GM18909 (cell line): ENCODE measurements around the gene MAP3K14.

Source experiments
- ATAC-seq: cut with Tn5 transposase; IDR thresholded peaks from one replicate; pipeline ENCODE4 v1.9.1; 2021; ENCODE audit warnings: mild to moderate bottlenecking; ENCODE audit not compliant: unreplicated experiment, poor library complexity

Gene MAP3K14

GRCh38 chr17:45227926-45228762 is 88.7 kb downstream of the MAP3K14 start:
- no peak for ATAC-seq

DNA sequence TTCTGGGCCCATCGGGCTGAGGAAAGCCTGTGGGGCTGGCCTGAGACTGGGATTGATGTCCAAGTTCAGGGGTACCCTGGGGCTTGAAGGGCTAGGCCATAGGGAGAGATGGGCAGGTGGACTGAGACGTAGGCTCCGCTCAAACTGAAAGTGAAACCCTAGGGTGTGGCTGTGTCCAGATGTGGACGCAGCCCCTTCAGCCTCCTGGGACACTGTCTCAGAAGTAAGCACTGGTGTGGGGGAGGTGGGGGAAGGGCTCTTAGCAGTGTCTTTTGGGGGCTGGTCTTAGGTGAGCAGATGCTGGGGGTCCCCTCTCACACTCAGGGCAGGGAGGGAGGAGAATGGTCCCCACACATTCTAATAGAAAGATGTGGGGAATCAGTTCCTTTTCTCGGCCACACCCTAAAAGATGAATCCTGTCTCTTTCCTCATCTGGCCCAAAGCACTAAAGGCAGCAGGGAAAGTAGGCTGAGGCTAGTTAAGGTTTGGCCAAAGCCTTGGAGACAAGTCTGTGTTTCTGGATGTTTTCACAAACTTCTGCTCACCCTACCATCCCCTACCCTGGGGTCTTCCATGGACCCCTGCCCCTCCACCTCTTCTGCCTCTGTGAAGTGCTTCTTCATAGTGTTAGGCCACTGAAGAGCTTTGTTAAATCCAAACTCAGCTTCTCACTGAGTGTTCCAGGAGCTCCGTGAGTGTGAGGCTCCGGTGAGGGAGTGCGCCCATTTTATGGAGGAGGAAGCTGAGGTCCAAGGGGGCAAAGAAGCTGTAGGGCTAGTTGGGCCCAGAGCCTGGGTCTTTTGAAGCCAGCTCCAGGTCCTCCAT is 89.5 kb downstream of the MAP3K14 start:
- ATAC-seq = no peak

GRCh38 chr17:45226576-45226975 is 90.2 kb downstream of the MAP3K14 start:
- ATAC-seq = no peak

- peak; percentile 48 for ATAC-seq
Observed at GRCh38 chr17:45225964-45226530, 90.8 kb downstream of the MAP3K14 start.

DNA sequence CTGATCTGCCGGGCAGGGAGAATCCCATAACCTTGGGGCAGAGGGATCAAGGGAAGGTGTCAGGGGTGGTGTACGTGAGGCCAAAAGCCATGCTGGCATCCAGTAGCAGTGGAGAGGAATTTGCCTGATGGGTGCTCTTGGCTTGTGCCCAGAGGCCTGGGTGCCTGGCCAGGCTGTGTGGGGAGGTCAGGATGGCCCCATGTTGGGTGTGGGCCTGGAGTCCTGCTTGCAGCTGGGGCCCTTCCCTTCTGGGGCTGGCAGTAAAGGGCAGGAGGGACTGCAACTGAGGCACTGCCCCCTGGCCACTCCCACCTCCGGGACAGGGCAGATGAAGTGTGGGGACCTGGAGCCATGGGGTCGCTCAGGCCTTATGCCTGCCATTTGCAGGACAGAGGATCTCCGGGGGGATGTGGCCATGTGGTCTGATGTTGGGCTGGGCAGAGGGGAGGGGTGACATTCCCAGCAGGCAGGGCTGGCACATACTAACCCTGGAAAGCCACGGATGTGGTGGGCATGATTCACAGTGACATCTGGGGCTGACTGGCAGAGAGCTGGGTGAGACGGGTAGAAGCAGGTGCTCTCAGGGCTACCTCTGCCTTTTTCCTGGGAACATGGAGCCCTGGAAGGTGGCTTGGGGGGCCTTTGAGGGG is 91.6 kb downstream of the MAP3K14 start:
- no peak for ATAC-seq

DNA sequence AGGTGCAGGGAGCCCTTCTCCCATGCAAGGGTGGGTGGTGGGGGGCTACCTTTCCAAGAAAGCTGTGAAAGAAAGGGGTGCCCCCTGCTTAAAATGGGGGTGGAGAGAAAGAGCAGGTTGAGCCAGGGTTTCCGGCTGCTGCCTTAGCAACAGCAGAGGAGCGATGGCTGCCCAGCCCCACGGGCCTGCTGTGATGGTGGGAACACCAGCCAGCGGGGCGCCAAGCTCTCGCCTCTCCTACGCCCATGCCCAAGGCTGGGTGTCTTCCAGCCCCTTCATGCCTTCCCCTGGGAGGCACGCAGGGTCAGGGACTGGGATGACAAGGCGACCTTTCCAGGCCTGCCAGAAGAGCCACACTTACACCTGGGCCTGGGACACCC is 92.2 kb downstream of the MAP3K14 start:
- no peak for ATAC-seq

- no peak for ATAC-seq
Observed at GRCh38 chr17:45223539-45224528, 93.0 kb downstream of the MAP3K14 start.

GRCh38 chr17:45222996-45223538 is 93.8 kb downstream of the MAP3K14 start:
- ATAC-seq = no peak

- no peak for ATAC-seq
Observed at GRCh38 chr17:45222289-45222995, 94.4 kb downstream of the MAP3K14 start.

DNA sequence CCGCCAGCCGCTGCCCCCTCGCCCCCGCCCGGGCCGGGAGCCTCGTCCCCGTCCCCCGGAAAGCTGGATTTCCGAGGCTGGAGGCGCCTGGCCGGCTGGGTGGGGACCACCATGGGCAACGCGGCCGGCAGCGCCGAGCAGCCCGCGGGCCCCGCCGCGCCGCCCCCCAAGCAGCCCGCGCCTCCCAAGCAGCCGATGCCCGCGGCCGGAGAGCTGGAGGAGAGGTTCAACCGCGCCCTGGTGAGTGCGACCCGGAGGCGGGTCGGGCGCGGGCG is 94.9 kb downstream of the MAP3K14 start:
- ATAC-seq = no peak

GRCh38 chr17:45221081-45222013 is 95.5 kb downstream of the MAP3K14 start, which contains the start of gene FMNL1:
Gene FMNL1, plus strand, starts transcription at chr17:45221885. Its CDS starts 240 bp downstream, at chr17:45222125.
- ATAC-seq = no peak

GRCh38 chr17:45220079-45220478 is 96.7 kb downstream of the MAP3K14 start:
- ATAC-seq = no peak

DNA sequence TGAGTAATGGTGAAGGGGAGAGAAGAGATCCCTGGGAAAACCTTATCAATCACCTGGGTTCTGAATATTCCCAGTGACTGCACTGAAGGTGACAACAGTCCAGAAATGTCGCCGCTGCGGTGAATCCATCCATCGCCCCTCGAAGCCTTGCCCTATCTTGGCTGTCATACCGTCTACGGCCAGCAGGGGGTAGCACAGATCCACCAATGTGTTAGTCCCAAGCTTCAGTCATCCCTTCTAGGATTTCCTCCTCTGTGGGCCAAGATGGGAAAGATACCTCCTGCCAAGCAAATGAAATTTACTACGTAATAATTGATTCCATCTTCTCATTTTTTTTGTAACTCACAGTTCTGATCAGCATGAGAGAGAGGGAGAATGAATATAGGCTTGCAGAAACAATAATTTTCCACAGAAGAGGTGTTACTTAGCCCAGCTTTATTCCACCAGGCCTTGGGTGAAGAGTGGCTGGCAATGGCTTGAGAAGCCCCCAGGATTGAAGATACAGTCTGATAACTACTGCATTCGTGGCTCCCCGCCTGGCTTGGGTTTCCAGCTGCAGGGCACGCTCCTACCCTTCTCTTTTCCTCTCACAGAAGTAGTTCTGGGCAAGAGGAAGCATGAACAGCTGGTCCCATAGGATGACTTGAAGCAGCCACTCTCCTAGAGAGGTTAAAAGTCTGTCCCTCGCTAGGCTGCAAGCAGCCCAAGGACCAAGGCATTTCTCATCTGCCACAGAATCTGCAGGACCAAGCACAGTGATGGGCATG is 97.7 kb downstream of the MAP3K14 start:
- ATAC-seq = no peak
